Astrocyte of the spinal cord (primary cell): ENCODE measurements around the gene KCNK5.
A peak's percentile ranks its signal among the peaks of the same experiment; 100 is the strongest.

Experiments
- DNase-seq: peaks from one replicate; pipeline ENCODE4 v3.0.0; 2011; ENCODE audit warnings: low read depth, low spot score
- H3K4me3 ChIP-seq: 2 replicates; pipeline ENCODE4 v1.5.1; 2011; ENCODE audit warnings: low read depth, mild to moderate bottlenecking, low read length, moderate library complexity
- in situ Hi-C: cut with HindIII; loops from 2 replicates; pipeline ENCODE4 v1.10.0; 2017; ENCODE audit warnings: low sequenced_read_pairs
- TF ChIP-seq, protein P1 (sequence below): IDR thresholded peaks from 2 replicates; pipeline ENCODE4 v1.5.1; 2012; ENCODE audit warnings: low read depth, mild to moderate bottlenecking, low read length, inconsistent platforms

Gene KCNK5, protein sequence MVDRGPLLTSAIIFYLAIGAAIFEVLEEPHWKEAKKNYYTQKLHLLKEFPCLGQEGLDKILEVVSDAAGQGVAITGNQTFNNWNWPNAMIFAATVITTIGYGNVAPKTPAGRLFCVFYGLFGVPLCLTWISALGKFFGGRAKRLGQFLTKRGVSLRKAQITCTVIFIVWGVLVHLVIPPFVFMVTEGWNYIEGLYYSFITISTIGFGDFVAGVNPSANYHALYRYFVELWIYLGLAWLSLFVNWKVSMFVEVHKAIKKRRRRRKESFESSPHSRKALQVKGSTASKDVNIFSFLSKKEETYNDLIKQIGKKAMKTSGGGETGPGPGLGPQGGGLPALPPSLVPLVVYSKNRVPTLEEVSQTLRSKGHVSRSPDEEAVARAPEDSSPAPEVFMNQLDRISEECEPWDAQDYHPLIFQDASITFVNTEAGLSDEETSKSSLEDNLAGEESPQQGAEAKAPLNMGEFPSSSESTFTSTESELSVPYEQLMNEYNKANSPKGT

DNA sequence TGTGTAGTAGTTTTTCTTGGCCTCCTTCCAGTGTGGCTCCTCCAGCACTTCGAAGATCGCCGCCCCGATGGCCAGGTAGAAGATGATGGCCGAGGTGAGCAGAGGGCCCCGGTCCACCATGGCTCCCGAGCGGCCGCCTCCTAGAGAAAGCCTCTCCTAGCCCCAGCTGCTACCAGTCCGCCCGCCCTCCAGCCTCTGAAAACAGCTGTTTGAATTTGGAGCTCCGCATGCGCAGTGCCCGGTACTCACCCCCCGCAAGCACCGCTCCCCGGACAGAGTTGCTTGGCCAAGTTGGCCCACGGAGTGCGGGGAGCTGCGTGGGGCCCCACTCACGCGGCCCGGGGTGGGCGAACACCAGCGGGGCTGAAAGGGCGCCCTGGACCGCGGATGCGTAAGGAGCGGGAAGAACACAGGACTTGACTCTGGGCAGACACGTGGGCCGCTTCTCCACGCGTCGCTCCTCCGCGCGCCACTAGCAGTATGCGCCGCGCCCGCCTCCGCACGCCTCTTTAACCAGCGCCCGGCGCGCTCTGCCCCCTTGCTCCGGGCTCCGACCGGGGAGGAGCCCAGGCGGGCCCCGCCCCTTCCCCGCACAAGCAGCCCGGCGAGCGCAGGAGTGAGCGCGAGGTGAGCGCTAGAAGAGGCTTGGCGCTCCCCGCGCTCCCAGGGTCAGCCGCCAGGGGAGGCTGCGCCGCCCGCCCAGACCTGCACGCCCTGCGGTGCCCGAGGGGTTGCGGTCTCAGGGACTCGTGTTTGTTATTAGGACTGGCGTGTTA lies at the start of gene KCNK5:
Gene KCNK5 (minus strand): TSS at position 484 of the 776 bp plus-strand sequence. CDS start 364 bp downstream, at position 120.
- in situ Hi-C loops, result no loop called here
- TF ChIP-seq, protein P1, sequence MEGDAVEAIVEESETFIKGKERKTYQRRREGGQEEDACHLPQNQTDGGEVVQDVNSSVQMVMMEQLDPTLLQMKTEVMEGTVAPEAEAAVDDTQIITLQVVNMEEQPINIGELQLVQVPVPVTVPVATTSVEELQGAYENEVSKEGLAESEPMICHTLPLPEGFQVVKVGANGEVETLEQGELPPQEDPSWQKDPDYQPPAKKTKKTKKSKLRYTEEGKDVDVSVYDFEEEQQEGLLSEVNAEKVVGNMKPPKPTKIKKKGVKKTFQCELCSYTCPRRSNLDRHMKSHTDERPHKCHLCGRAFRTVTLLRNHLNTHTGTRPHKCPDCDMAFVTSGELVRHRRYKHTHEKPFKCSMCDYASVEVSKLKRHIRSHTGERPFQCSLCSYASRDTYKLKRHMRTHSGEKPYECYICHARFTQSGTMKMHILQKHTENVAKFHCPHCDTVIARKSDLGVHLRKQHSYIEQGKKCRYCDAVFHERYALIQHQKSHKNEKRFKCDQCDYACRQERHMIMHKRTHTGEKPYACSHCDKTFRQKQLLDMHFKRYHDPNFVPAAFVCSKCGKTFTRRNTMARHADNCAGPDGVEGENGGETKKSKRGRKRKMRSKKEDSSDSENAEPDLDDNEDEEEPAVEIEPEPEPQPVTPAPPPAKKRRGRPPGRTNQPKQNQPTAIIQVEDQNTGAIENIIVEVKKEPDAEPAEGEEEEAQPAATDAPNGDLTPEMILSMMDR, result peak; percentile 8
- H3K4me3 ChIP-seq, result no peak within 1 kb of the TSS
- DNase-seq, result peak; percentile 7

GRCh38 chr6:39276379-39276995 lies 47.2 kb upstream of the KCNK5 start:
- in situ Hi-C loops, result no loop called here

GRCh38 chr6:39274903-39275302 lies 45.6 kb upstream of the KCNK5 start:
- H3K4me3 ChIP-seq, result no peak overlapping the region
- in situ Hi-C loops, result no loop called here
- no peak for DNase-seq
- TF ChIP-seq, protein P1, result no peak

More at GRCh38 chr6:39276379-39276995, 47.2 kb upstream of the KCNK5 start:
- TF ChIP-seq, protein P1, result no peak
- no peak for DNase-seq
- no peak overlapping the region for H3K4me3 ChIP-seq

GRCh38 chr6:39274471-39274870 lies 45.2 kb upstream of the KCNK5 start:
- TF ChIP-seq, protein P1, result no peak
- in situ Hi-C loops, result no loop called here

DNA sequence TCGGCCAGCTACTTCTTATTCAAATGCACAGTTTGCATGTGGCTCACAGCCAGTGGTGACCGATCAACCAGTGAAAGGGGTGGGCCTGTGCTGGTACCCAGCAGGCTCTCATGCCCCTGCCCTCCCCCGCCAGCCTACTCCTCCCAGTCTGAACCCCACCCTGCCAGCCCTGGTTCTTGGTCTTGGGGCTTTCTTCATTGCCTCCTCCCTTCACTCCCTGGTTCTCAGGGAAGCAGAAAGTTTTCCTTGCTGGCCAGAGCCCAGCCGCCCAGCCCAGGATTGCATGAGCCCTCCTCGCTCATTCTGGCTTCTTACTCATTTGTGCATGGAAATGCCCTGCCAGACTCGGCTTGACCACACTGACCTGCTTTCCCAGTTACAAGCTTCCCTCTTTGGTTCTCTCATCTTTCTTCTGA lies 44.1 kb upstream of the KCNK5 start:
- in situ Hi-C loops, result no loop called here
- no peak for DNase-seq
- TF ChIP-seq, protein P1, result no peak
- H3K4me3 ChIP-seq, result no peak overlapping the region

More at GRCh38 chr6:39274471-39274870, 45.2 kb upstream of the KCNK5 start:
- DNase-seq, result no peak
- H3K4me3 ChIP-seq, result no peak overlapping the region

GRCh38 chr6:39269961-39270360 lies 40.7 kb upstream of the KCNK5 start:
- no peak for DNase-seq
- no peak overlapping the region for H3K4me3 ChIP-seq
- in situ Hi-C loops, result no loop called here
- TF ChIP-seq, protein P1, result no peak
